ENCODE results near the gene ATP8A2.

DNA sequence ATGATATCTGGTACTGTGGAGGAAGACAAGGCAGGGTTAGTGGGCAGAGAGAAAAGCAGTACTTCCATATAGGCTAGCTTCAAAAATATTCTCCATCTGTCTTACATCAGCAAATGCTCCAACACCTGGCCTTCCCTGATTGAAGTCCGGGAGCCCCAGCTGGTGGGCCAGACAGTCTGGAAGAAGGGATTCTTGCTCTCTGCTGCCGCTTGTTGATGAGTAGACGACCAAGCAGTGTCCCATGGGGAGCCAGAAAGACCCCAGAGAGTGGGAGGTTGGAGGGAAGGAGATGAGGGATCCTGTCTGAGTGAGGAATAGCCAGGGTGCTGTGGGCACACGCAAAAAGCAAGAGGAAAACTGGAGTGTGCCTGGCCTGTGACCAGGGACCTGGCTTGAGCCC lies 95.1 kb downstream of the ATP8A2 start:
- TF ChIP-seq, protein P1, sequence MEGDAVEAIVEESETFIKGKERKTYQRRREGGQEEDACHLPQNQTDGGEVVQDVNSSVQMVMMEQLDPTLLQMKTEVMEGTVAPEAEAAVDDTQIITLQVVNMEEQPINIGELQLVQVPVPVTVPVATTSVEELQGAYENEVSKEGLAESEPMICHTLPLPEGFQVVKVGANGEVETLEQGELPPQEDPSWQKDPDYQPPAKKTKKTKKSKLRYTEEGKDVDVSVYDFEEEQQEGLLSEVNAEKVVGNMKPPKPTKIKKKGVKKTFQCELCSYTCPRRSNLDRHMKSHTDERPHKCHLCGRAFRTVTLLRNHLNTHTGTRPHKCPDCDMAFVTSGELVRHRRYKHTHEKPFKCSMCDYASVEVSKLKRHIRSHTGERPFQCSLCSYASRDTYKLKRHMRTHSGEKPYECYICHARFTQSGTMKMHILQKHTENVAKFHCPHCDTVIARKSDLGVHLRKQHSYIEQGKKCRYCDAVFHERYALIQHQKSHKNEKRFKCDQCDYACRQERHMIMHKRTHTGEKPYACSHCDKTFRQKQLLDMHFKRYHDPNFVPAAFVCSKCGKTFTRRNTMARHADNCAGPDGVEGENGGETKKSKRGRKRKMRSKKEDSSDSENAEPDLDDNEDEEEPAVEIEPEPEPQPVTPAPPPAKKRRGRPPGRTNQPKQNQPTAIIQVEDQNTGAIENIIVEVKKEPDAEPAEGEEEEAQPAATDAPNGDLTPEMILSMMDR (IDR thresholded peaks at IDR 0.05): no peak
- TF ChIP-seq EP300 (IDR thresholded peaks at IDR 0.05) (no peak), POLR2A (IDR thresholded peaks at IDR 0.05) (no peak)
